IPS-18a (cell line): ENCODE measurements around the gene TNIK.

Experiments
- H3K27ac ChIP-seq: one replicate; pipeline ENCODE4 v1.5.1; 2013; ENCODE audit warnings: low read length
- H3K27me3 ChIP-seq: one replicate; pipeline ENCODE4 v1.6.1; 2013; ENCODE audit warnings: mild to moderate bottlenecking, low read length; ENCODE audit not compliant: control insufficient read depth, insufficient read depth
- H3K36me3 ChIP-seq: one replicate; pipeline ENCODE4 v1.6.1; 2013; ENCODE audit warnings: low read depth, low read length; ENCODE audit not compliant: control insufficient read depth
- H3K4me1 ChIP-seq: one replicate; pipeline ENCODE4 v1.6.1; 2013; ENCODE audit warnings: low read depth, low read length; ENCODE audit not compliant: control insufficient read depth
- H3K4me3 ChIP-seq: one replicate; pipeline ENCODE4 v1.5.1; 2013; ENCODE audit warnings: low read length
- H3K9ac ChIP-seq: one replicate; pipeline ENCODE4 v1.6.1; 2013; ENCODE audit warnings: mild to moderate bottlenecking, low read length, moderate library complexity
- H3K9me3 ChIP-seq: one replicate; pipeline ENCODE4 v1.6.1; 2013; ENCODE audit warnings: low read depth, low read length; ENCODE audit not compliant: control insufficient read depth

TNIK gene

GRCh38 chr3:171329746-171330145 is 130.5 kb downstream of the TNIK start:
- Histone ChIP-seq H3K9me3 (no peaks in the 10 kb centered on the region), H3K36me3 (no peaks in the 10 kb centered on the region), H3K27ac (no peak overlapping the region), H3K9ac (no peak overlapping the region), H3K4me1 (peaks cover 23% of the 10 kb centered on the region), H3K27me3 (no peaks in the 10 kb centered on the region), H3K4me3 (no peak overlapping the region)

DNA sequence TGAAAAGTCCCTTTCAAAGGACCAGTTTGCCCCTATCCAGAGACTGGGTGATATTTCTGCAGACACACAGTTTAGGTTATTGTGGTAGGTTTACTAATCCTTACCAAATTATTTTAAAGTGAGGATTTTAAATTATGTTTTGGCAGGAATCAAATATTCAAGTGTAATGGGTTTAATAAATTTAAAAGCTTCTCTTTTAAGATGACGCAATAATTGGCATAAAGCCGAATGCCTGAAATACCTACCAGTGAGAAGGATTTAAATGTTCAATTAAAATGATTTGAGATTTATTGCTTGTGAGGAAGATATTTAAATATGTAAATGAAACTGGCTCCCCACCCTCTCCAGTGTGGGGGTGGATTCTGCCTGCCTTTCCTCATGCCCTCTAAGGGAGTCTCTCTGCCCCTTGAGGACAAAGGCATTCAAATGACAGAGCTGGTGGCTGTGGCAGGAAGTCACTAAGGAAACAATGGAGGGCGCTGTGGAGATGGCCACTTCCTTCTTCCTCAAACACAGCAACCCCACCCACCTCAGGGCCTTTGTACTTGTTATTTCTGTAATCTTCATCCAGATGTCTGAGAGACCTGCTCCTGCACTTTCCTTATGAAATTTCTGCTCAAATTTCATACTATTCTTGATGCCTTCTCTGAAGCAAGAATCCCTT is 131.7 kb downstream of the TNIK start:
- no peak overlapping the region for H3K27ac ChIP-seq
- no peaks in the 10 kb centered on the region for H3K36me3 ChIP-seq
- no peaks in the 10 kb centered on the region for H3K27me3 ChIP-seq
- H3K4me1 ChIP-seq: peaks cover 23% of the 10 kb centered on the region
- H3K9me3 ChIP-seq: no peaks in the 10 kb centered on the region
- H3K9ac ChIP-seq: no peak overlapping the region
- no peak overlapping the region for H3K4me3 ChIP-seq

GRCh38 chr3:171327441-171328174 is 132.6 kb downstream of the TNIK start:
- no peaks in the 10 kb centered on the region for H3K9me3 ChIP-seq
- no peak overlapping the region for H3K9ac ChIP-seq
- H3K27me3 ChIP-seq: no peaks in the 10 kb centered on the region
- H3K27ac ChIP-seq: no peak overlapping the region
- peaks cover 23% of the 10 kb centered on the region for H3K4me1 ChIP-seq
- H3K4me3 ChIP-seq: no peak overlapping the region
- H3K36me3 ChIP-seq: no peaks in the 10 kb centered on the region

- Histone ChIP-seq H3K9me3 (no peaks in the 10 kb centered on the region), H3K27me3 (no peaks in the 10 kb centered on the region), H3K9ac (no peak overlapping the region), H3K36me3 (no peaks in the 10 kb centered on the region), H3K4me3 (no peak overlapping the region), H3K4me1 (peaks cover 25% of the 10 kb centered on the region), H3K27ac (no peak overlapping the region)
Measured at GRCh38 chr3:171326717-171327440, 133.3 kb downstream of the TNIK start.

DNA sequence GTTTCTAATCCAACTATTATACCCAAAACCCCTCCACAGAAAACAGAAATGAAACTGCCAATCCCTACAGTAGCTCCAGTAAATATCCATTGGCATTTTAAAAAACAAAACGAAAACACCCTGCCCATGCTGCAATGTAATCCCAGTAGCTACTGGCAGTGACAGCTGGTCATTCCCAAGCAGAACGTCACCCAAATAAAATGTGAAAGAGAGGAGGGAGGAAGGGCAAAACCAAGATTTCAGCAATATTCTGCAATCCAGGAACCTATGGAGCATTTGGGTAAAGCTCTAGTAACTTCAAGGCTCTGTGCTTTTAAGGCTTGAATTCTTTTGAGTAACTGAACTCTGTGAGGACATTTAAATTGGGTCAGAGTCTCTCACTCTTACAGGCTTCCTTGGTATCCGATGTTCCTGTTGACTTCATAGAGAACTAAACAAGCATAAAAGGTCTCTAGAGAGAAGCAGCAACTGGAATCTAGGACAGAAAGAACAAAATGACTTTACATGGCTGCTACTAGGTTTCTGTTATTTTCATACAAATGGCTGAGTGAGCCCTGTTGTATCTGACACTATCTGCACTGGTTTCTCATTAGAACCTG is 136.2 kb downstream of the TNIK start:
- Histone ChIP-seq H3K27ac (no peak overlapping the region), H3K9me3 (no peaks in the 10 kb centered on the region), H3K4me3 (no peak overlapping the region), H3K4me1 (peaks cover 16% of the 10 kb centered on the region), H3K9ac (no peak overlapping the region), H3K27me3 (no peaks in the 10 kb centered on the region), H3K36me3 (no peaks in the 10 kb centered on the region)

GRCh38 chr3:171321559-171322360 is 138.4 kb downstream of the TNIK start:
- H3K27ac ChIP-seq: no peak overlapping the region
- no peaks in the 10 kb centered on the region for H3K27me3 ChIP-seq
- H3K4me1 ChIP-seq: peaks cover 16% of the 10 kb centered on the region
- no peak overlapping the region for H3K4me3 ChIP-seq
- H3K9ac ChIP-seq: no peak overlapping the region
- no peaks in the 10 kb centered on the region for H3K36me3 ChIP-seq
- no peaks in the 10 kb centered on the region for H3K9me3 ChIP-seq

GRCh38 chr3:171320750-171321558 is 139.3 kb downstream of the TNIK start:
- Histone ChIP-seq H3K9ac (no peak overlapping the region), H3K4me3 (no peak overlapping the region), H3K36me3 (no peaks in the 10 kb centered on the region), H3K27me3 (no peaks in the 10 kb centered on the region), H3K4me1 (peaks cover 16% of the 10 kb centered on the region), H3K27ac (no peak overlapping the region), H3K9me3 (no peaks in the 10 kb centered on the region)

DNA sequence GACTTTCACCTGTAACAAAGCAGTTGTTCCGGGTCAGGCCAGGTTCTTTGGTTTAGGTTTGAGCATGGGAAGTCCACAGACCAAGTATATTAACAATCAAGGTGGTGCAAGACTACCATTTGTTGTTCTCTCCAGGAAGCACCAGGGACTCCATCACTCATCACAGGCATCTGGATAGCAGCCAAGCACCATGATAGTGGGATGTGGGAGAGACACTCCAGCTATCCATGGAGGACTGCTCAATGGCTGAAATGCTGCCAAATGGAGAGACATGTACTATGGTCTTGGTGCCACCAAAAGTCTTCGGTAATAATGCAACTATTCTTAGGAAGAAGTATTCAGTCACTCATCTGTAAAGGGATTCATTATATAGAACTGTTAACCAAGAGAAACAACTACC is 143.0 kb downstream of the TNIK start:
- H3K9ac ChIP-seq: no peak overlapping the region
- no peak overlapping the region for H3K27ac ChIP-seq
- no peaks in the 10 kb centered on the region for H3K9me3 ChIP-seq
- H3K36me3 ChIP-seq: no peaks in the 10 kb centered on the region
- no peak overlapping the region for H3K4me3 ChIP-seq
- H3K27me3 ChIP-seq: no peaks in the 10 kb centered on the region
- H3K4me1 ChIP-seq: peaks cover 23% of the 10 kb centered on the region

GRCh38 chr3:171315919-171316318 is 144.3 kb downstream of the TNIK start:
- H3K9me3 ChIP-seq: no peaks in the 10 kb centered on the region
- H3K27me3 ChIP-seq: no peaks in the 10 kb centered on the region
- no peaks in the 10 kb centered on the region for H3K36me3 ChIP-seq
- H3K4me1 ChIP-seq: peaks cover 20% of the 10 kb centered on the region
- no peak overlapping the region for H3K27ac ChIP-seq
- H3K9ac ChIP-seq: no peak overlapping the region
- no peak overlapping the region for H3K4me3 ChIP-seq

GRCh38 chr3:171315101-171315500 is 145.1 kb downstream of the TNIK start:
- H3K27ac ChIP-seq: no peak overlapping the region
- no peak overlapping the region for H3K4me3 ChIP-seq

More at GRCh38 chr3:171315101-171315500, 145.1 kb downstream of the TNIK start:
- Histone ChIP-seq H3K9me3 (no peaks in the 10 kb centered on the region), H3K9ac (no peak overlapping the region), H3K36me3 (no peaks in the 10 kb centered on the region), H3K27me3 (no peaks in the 10 kb centered on the region), H3K4me1 (peaks cover 21% of the 10 kb centered on the region)
